Epithelial cell of proximal tubule (primary cell): Measurements from ENCODE around the gene PXDN. TPM values are rescaled to one million over a fixed set of nuclear protein-coding genes. Genes with fewer than 3 reads are reported as not detected.

ENCODE experiments used
- DNase-seq: peaks from one replicate; pipeline ENCODE4 v3.0.0-alpha.2; 2011; ENCODE audit warnings: low read depth
- H3K4me3 ChIP-seq: 2 replicates; pipeline ENCODE4 v1.5.1; 2011; ENCODE audit warnings: low read depth, mild to moderate bottlenecking, low read length
- CTCF ChIP-seq: conservative IDR thresholded peaks from 2 replicates; pipeline ENCODE4 v1.5.1; 2012; ENCODE audit warnings: low read depth, mild to moderate bottlenecking, low read length
- total RNA-seq: library from RNA; depleted of rRNA; stranded (reverse); fragments of >200 nt; gene quantifications from 2 replicates; pipeline ENCODE4 v1.2.3, GENCODE V29; 2015

Gene PXDN
- total RNA-seq, 1 donor from 2014 or later: 197 TPM

- no peak overlapping the region for H3K4me3 ChIP-seq
- no peak for DNase-seq
- TF ChIP-seq CTCF: no peak
Observed at GRCh38 chr2:1671916-1672315, 72.4 kb downstream of the PXDN start.

- DNase-seq: no peak
- no peak for TF ChIP-seq CTCF
- H3K4me3 ChIP-seq: no peak overlapping the region
Observed at GRCh38 chr2:1670636-1671035, 73.7 kb downstream of the PXDN start.

- H3K4me3 ChIP-seq: no peak overlapping the region
- no peak for DNase-seq
- TF ChIP-seq CTCF: no peak
Observed at GRCh38 chr2:1665761-1666505, 78.4 kb downstream of the PXDN start.

- DNase-seq: no peak
- no peak overlapping the region for H3K4me3 ChIP-seq
- no peak for TF ChIP-seq CTCF
Observed at GRCh38 chr2:1664698-1665097, 79.6 kb downstream of the PXDN start.

GRCh38 chr2:1664076-1664605 is 80.2 kb downstream of the PXDN start:
- TF ChIP-seq CTCF: no peak
- H3K4me3 ChIP-seq: no peak overlapping the region
- no peak for DNase-seq

GRCh38 chr2:1663621-1664020 is 80.7 kb downstream of the PXDN start:
- no peak for DNase-seq
- no peak for TF ChIP-seq CTCF

More at GRCh38 chr2:1663621-1664020, 80.7 kb downstream of the PXDN start:
- no peak overlapping the region for H3K4me3 ChIP-seq
